Activated naive CD4-positive, alpha-beta T cell (primary cell): ENCODE results near the gene PLEKHA8.

ENCODE experiments used
- DNase-seq, 4 experiments: peaks; one replicate each; lab custom pipeline; 2025; lab: John Stamatoyannopoulos, UW

The PLEKHA8 gene

DNA sequence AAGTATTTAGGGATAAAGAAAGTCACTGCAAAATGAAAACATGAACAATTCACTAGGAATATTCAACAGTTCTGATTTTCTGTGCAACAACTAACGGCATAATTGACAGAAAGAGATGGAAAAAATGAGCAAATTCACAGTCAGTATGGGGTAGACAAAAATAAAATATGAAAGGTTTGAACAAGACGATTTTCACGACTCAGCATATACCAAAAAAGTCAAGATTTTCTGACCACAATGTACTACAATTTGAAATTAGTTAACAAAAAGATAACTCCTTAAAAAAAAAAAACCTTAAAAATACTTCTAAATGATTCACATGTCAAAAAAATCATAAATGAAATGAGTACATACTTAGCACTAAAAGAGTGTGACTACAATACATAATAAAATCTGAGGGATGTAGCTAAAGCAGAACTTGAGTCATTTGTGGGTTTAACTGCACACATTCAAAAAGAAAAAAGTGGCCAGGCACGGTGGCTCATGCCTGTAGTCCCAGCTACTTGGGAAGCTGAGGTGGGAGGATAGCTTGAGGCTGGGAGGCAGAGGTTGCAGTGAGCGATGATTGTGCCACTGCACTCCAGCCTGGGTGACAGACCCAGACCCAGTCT lies 84.0 kb downstream of the PLEKHA8 start:
- DNase-seq = no peak

DNA sequence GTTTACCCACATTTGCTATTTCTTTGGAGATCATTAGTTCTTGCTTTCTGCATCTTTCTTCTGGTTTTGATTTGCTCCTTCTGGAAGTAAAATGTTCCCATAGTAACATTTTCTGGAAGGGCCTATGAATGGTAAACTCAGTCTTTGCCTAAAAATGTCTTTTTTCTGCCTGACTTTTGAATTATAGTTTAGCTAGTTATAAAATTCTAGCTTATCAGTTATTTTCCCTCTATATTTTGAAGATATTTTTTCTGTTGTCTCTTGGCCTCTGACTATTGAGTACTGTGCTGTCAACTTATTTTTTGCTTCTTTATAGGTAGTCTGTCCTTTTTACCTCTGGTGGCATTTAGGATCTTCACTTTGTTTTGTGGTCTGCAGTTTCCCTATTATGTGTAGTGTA lies 84.9 kb downstream of the PLEKHA8 start:
- DNase-seq = no peak

DNA sequence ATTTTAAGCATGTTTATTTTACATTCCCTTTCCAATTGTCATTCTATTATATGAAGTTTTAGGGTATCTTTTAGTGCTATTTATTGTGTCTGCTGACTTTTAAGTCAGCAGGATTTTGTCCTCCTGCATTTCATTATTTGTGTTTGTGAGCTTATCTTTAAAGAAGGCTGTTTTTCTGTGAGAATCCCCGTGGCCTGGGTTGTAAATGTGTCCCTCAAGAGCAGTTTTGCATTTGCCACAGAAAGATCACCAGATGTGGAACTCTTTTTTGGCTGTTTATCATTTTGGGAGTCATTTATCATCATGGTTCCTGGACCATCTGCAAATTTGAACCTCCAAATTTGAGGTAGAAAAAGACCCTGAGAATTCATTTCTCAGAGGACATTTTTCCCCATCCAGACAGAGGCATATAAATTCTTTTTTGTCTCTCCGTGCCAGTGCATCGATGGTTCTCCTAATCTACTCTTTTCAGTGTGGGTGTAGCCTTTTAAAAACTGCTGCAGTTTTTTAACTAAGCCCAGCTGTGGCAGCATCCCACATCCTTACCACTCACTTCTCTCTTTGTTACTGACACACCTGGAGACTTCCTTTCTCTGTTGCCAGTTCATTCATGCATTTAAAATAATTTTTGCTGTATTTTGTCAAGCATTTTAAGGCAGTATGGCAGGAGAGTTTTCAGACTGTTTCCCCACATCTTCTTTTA lies 86.5 kb downstream of the PLEKHA8 start:
- no peak for DNase-seq

DNA sequence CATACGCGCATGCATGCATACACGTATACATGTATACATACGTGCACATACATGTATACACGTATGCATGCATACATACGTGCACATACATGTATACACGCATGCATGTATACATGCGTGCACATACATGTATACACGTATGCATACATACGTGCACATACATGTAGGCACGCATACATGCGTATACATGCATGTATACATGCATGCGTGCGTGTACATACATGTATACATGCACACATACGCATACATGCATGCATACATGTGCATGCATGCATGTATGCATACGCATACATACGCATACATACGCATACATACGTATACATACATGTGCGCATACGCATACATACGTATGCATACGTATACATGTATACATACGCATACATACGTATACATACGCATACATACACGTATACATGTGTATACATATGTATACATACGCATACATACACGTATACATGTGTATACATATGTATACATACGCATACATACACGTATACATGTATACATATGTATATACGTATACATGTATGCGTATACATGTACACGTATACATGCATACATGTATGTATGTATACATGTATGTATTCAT lies 87.6 kb downstream of the PLEKHA8 start:
- no peak for DNase-seq

DNA sequence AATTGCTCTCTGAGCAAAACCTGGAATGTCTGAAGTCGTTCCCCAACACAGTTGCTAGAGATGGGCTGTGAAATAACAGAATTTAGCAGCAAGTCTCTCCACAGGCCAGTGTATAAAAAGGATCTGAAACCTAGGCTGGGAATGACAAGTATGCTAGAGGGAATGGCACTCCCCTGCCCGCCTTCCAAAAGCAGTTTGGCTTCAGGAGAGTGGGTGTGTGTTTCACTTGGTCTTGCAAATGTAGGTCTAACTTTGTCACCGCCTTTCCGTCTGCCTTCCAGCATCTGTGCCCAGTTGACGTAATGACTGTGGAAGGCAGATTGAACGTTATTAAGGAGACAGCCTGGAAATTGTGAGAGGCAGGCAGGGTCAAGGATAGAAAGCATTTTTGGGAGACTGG lies 88.6 kb downstream of the PLEKHA8 start:
- no peak for DNase-seq

DNA sequence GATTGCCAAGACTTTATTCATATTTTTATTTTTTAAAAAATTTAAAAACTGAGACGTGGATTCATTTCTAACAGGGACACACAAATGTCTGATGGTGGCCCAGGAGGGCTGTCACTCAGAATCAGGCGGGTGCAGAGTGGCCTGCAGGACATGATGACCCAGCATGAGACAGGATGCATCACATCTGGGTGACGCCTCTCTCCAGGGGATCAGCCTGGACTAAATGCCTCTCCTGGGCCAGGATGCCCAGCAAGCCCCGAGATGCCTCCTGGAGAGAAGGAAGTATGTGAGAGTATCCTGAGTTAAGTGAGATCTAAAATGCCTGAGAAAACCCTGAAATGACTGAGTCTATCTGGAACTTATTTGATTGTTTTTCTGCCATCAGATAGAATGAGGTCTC lies 89.7 kb downstream of the PLEKHA8 start:
- DNase-seq = no peak

DNA sequence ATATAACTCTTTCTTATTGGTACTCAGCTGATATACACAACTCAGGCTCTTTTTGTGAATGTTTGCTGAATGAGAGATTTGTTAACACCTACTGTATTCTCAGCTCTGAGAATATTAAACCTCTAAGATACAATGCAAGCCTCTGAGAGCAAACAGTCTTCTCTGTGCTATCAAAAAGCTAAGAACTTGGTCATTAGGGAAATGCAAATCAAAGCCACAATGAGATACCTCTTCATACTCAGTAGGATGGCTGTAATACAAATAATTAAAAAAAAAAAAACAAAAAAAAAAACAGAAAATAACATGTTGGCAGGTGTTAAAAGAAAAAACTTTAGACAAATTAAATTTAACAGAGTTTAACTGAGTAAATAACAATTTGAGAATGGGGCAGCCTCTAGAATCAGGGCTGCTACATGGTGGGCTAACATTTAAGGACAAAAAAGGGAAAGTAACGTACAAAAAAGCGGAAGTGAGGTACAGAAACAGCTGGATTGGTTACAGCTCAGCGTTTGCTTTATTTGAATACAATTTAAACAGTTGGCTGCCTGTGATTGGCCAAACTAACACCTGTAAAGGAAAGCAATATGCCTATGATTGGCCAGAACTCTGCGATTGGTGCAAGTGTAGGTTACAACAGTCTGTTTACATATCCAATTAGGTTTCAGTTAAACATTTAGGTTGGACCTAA lies 91.8 kb downstream of the PLEKHA8 start:
- no peak for DNase-seq

DNA sequence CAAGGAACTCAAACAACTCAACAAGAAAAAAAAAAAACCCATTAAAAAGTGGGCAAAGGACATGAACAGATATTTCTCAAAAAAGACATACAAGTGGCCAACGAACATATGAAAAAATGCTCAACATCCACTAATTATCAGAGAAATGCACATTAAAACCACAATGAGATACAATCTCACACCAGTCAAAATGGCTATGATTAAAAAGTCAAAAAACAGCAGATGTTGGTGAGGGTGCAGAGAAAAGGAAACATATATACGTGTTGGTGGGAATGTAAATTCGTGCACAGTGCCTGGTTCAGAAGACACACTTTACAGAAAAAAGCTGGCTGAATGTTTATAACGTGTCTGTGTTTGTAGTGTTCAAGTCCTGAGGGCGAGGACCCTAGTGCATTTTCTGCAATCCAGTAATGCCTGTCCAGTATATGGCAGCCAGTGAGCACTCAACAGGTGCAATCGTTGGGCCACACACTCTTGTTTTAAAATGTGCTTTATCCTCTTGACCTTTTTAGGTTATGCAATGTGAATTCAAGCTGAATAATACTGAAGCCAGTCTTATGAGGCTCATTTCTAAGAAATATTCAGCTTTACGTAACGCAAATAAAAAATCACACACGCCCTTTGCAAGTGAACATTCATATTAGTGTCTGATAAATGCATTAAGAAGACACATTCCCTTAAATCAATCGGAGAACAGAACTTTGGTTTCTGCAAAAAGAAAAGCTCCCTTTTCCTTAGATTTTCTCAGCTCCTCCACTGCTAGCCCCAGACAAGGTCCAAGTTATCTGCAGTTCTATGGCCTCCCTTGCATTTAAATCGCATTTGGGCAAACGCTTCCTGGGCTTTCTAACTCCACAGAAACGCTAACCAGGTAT lies 105.8 kb downstream of the PLEKHA8 start:
- no peak for DNase-seq

DNA sequence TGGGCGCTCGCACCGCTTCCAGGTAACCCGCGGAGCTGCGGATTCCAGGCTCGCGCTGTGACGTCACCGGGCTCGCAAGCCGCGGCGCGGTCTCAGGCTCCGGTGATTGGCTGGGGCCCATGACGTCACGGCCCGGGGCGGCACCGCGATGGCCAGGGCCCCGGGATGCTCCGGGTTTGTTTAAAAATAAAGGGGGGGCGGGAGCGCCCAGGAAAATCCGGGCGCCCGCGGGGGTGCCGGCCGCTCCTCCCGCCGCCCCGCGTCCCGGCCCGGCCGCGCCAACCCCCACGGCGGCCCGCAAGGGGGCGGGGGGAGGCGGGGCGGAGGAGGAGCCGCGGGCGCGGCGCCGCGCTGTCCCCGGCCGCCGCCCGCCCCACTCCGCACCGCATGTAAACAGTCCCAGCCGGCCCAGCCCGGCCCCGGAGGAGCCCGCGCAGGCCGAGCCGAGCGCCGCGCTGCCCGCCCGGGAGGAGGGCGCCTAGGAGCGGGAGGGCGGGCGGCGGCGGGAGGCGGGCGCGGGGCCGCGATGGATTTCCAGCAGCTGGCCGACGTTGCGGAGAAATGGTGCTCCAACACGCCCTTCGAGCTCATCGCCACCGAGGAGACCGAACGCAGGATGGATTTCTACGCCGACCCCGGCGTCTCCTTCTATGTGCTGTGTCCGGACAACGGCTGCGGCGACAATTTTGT lies 106.5 kb downstream of the PLEKHA8 start, which contains the start of gene MTURN:
Gene MTURN (plus strand): TSS at position 376 of the 690 bp plus-strand sequence. CDS start 151 bp downstream, at position 527.
- peak; percentile 39 to 80 (median 58) for DNase-seq

DNA sequence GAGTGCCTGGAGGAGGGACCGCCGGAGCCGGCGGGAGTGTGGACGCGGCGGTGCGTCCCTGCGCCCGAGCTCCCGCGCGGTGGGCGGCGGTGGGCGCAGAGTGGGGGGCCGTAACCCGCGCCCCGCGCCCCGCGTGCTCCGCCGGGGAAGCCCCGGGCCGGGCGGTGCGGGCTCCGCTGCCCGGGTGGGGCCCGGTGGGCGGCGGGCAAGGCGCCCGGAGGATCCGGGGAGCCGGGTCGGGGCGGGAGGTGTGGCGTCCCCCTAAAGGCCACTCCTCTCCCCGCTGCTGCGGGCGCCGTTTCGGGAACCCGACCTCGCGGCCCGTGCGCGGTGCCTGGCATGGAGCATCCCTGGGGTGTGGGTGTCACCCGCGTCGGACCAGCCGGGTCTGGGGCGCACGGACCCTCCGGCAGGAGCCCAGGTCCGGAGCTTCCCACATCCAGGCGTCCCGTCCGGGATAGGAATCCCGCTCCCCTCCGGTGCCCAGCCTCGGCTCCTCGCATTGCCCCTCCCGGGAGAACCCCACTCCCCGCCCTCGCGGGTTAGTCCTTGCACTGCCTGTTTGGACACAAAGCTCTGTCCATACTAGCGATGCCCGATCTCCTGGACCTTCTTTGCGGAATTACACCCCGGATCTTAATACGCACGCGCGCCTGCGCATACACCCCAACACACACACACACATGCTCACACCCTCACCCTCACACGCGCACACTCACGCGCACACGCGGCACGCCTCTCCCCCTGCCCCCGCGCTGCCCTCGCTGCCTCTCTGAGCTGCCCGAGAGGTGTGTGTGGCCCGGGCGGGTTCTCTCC lies 107.3 kb downstream of the PLEKHA8 start:
- peak in 3 of 4 experiments; percentile 20 to 49 (median 38) for DNase-seq

DNA sequence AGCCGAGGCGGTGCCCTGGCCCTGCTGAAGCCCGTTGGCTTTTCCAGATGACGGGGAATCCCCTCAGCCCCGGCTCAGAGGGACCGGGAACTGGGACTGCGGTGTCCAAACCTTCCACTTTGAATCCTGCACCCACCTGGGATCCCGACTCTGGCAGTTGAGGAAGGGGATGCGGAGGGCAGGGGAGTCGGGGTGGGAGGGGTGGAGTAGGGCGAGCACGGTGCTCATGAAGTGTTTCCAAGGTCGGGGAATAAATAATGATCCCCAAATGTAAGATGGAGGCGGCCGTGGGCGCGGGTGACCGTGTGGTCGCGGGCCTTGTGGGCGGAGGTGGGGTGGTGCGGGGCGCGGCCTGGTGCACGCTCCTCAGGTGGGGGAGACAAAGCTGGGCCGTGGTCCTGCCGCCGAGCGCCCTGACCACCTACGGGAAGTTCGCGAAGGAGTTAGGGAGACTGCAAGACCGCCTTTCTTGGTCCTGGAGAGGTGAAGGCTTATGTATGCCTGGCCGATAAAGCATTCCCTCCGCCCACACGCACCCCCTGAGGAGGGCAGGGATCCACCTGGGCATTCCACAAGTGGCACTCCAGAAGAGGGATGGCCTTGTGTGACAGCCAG lies 108.0 kb downstream of the PLEKHA8 start:
- no peak for DNase-seq

DNA sequence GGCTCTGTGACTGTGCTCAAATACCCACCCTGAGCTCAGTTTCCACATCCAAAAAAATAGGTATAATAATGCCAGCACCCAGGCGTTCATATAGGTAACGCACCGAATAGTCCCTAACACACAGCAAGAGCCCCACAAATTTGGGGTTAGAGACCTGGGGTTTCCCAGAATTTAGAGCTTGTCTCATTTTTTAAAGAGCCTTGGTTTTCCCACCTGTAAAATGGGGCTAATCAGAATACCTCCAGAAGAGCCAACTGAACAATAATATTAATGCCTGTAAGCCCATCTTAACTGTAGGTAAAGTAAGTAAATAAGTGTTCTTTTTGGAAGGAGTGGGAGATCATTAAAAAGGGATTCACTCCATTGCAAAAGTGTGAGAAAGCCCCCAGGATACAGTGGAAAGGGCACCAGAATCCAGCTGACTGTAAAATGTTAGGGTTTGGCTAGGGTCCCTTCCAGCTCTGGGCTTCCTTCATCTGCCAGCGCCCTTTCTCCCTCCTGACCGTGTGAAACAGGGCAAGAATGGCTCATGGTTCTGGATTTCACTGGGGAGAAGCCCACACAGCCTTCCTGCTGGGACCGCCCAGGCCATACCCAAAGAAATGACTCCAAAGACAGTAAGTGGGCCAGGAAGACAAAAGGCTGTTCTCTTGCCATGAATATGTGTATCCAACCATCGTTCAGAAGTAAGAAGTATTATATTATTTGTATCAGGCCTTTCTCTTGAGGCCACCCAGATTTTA lies 108.7 kb downstream of the PLEKHA8 start:
- no peak for DNase-seq

DNA sequence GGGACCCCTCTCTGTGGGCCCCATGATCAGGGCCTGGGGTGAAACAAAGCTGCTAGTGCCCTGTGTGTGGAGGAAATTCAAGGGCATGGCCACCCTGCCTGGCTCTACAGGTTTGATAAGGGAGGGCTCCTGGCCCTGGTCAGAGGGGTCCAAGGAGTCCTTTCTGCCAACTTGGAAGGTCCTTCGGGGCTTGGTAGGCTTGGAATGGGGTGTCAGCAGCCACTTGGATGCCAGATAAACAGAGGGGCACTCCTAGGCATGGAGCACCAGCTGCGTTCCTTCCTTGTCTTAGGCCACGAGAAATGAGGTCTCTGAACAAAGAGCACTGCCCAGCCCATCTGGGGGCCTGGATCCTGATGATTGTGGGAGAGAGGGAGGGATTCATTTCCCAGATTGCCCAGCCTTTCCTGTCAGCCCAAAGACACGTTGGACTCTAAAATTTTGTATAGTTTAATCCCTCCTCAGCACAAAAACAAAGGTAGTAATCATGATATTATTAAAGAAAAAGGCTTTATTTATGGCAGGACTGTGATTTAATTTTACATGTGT lies 111.7 kb downstream of the PLEKHA8 start:
- DNase-seq = no peak

DNA sequence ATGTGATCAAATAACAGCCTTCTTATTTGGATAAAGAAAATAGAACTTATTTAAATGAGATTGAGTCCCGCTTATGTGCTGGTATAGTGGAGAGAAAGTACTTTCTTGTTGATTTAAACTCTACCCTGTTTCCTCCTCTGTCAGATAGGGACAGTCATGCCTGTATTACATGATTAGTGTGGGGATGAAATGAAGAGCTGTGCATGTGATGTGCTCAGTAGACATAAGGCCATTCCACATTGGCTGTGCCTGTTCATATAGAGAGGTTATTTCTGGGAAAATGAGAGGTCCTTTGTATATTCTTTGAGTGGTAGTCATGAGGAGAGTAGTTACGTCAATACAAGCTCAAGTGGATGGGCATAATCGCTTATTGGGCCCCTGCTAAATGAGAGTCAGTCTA lies 112.2 kb downstream of the PLEKHA8 start:
- DNase-seq = no peak

DNA sequence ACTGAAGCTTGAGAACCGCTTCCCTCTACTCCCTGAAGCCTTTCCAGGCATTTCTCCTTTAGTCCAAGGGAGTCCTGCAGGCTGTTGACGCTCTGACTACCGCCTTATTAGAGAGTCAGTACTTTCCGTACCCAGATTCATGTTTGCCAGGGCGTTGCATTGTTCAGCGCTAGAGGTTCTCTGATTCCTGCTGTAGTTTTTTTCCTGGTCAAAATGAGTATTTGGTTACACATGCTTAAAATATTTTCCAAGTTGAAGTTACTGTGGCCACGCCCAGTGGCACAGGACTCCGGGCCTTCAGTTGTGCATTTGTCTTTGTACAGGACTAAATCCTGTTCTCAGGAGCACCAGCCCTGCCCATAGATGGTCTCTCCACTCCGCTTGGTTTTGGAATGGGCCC lies 114.5 kb downstream of the PLEKHA8 start:
- no peak for DNase-seq

DNA sequence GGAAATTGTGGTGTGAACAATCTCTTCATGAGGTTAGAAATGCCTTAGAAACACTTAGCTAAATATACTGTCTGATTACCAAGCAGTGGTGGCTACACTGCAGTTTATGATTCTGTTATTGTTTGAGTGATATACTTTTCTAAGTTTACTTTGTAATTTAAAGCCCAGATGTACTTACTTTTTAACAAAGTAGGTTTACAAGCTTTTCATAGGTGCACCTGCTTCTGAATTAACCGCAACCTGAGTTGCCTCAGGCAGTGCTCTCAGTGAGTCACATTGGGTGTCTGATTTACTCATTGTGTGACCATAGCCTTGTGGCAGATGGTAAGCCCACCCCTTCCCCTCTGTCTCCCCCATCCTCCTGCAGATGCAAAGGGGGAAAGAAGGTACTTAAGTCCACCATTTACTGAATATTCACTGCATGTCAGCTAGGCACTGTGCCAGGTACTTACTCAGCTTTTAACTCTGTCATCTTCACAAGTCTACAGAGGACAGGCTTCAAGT lies 115.6 kb downstream of the PLEKHA8 start:
- no peak for DNase-seq

DNA sequence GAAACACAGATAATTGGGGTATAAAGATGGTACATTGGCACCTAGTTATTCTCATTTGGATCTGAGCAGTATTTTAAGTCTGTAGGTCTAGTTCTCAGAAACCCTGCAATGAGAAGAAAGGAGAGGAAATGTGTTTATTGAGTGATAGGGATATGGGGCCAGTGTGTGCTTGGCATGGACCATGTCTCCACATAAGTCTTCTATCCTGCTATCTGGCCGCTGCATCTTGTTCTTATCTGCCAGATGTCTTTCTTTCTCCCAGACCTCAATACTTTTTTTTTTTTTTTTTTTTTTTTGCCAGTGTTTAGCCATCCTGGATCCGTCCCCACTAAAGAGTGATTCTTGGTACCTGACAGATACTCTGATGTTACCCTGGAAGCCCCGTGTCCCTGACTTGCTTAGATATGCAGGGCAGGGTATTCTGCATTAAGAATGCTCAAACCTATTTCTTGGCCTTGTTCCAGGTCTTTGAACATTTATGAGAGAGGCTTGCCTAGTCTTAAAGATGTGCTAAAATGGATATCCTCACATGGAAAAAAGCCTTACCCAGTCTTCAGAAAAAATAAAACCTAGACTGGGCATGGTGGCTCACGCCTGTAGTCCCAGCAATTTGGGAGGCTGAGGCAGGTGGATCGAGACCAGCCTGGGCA lies 116.6 kb downstream of the PLEKHA8 start:
- no peak for DNase-seq

DNA sequence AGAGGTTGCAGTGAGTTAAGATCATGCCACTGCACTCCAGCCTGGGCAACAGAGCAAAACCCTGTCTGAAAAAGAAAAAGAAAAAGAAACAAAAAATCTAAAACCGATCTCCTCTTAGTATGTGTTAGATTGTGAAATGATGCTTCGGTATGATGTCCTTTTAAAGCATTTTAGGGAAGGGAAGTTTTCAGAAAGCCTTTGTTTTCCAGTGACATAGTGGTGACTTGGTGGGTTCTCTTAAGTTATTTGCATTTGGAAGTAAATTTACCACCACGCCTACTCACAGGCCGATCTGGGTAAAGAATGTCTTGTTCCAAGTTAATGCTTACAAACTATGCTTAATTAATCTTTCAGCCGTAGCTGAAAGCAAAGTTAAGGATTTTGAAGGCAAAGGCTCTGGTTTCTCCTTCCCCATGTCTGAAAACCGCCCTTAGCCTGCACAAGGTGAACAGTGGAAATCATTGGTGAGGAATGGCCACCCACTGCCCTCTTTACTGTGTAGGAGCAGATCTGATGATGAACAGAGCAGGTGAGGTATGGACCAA lies 117.3 kb downstream of the PLEKHA8 start:
- no peak for DNase-seq
